ENCODE data around the gene THEM4. TPM values are rescaled to one million over a fixed set of nuclear protein-coding genes. Genes with fewer than 3 reads are reported as not detected.
"Not testable (repeated sequence)": the region's sequence is repeated elsewhere in the genome, so short reads cannot be mapped to it uniquely, and the experiment has no call there.

THEM4 gene
- total and polyA plus RNA-seq, 3 donors from 2014 or later = 33.5 to 42.0 (median 35.0) TPM

GRCh38 chr1:151883898-151884297 is 25.4 kb downstream of the THEM4 start:
- H3K36me3 ChIP-seq (ENCODE audit: low read depth, missing control alignments); H3K9me3 ChIP-seq; H3K27ac ChIP-seq; intact Hi-C loops (cut with DNase I; ENCODE audit: low total_unique reads); DNase-seq; H3K4me1 ChIP-seq; H3K4me3 ChIP-seq; H3K27me3 ChIP-seq: not testable (repeated sequence)
- WGBS, 2 donors = 90 to 96% methylated on average over 4 of the region's 4 CpGs

- intact Hi-C loops (cut with DNase I; ENCODE audit: low total_unique reads); H3K9me3 ChIP-seq: not testable (repeated sequence)
These were observed 26.4 kb downstream of the THEM4 start for GRCh38 chr1:151882918-151883317.

GRCh38 chr1:151882466-151882865 is 26.8 kb downstream of the THEM4 start:
- no peaks in the 10 kb centered on the region for H3K9me3 ChIP-seq
- intact Hi-C loops (cut with DNase I; ENCODE audit: low total_unique reads) = no loop called here
- no peak overlapping the region for H3K27ac ChIP-seq
- WGBS, 2 donors = 83 to 95% methylated on average over 2 of the region's 2 CpGs
- no peaks in the 10 kb centered on the region for H3K27me3 ChIP-seq
- no peaks in the 10 kb centered on the region for H3K36me3 ChIP-seq (ENCODE audit: low read depth, missing control alignments)
- no peak overlapping the region for H3K4me3 ChIP-seq
- no peak for DNase-seq
- H3K4me1 ChIP-seq = no peaks in the 10 kb centered on the region
- TF ChIP-seq CTCF (IDR thresholded peaks at IDR 0.05) (no peak), POLR2A (IDR thresholded peaks at IDR 0.05) (no peak)

More at GRCh38 chr1:151882918-151883317, 26.4 kb downstream of the THEM4 start:
- H3K4me1 ChIP-seq; H3K4me3 ChIP-seq; H3K27me3 ChIP-seq; H3K27ac ChIP-seq; DNase-seq; H3K36me3 ChIP-seq (ENCODE audit: low read depth, missing control alignments): not testable (repeated sequence)
- 85 to 91% methylated on average over 5 of the region's 5 CpGs for WGBS, 2 donors

- no peak for DNase-seq
- intact Hi-C loops (cut with DNase I; ENCODE audit: low total_unique reads) = no loop called here
- Histone ChIP-seq H3K9me3 (no peaks in the 10 kb centered on the region), H3K27me3 (no peaks in the 10 kb centered on the region), H3K36me3 (ENCODE audit: low read depth, missing control alignments) (no peaks in the 10 kb centered on the region), H3K4me3 (no peak overlapping the region), H3K4me1 (no peaks in the 10 kb centered on the region), H3K27ac (no peak overlapping the region)
- no peak for TF ChIP-seq CTCF (IDR thresholded peaks at IDR 0.05)
- TF ChIP-seq POLR2A (IDR thresholded peaks at IDR 0.05) = no peak
- WGBS, 2 donors = 44 to 47% methylated on average over 2 of the region's 2 CpGs
These were observed 27.8 kb downstream of the THEM4 start for GRCh38 chr1:151881479-151881878.

- intact Hi-C loops (cut with DNase I; ENCODE audit: low total_unique reads) = no loop called here
- no peaks in the 10 kb centered on the region for H3K36me3 ChIP-seq (ENCODE audit: low read depth, missing control alignments)
- TF ChIP-seq CTCF (IDR thresholded peaks at IDR 0.05) (no peak), POLR2A (IDR thresholded peaks at IDR 0.05) (no peak)
- no peaks in the 10 kb centered on the region for H3K4me1 ChIP-seq
- DNase-seq = no peak
- no peaks in the 10 kb centered on the region for H3K27me3 ChIP-seq
- WGBS, 2 donors = 91 to 100% methylated on average over 1 of the region's 1 CpG
- H3K9me3 ChIP-seq = no peaks in the 10 kb centered on the region
- no peak overlapping the region for H3K27ac ChIP-seq
- no peak overlapping the region for H3K4me3 ChIP-seq
These were observed 33.8 kb downstream of the THEM4 start for GRCh38 chr1:151875419-151876097.

- H3K27ac ChIP-seq; DNase-seq; H3K36me3 ChIP-seq (ENCODE audit: low read depth, missing control alignments); H3K27me3 ChIP-seq; intact Hi-C loops (cut with DNase I; ENCODE audit: low total_unique reads); H3K4me3 ChIP-seq; H3K9me3 ChIP-seq; H3K4me1 ChIP-seq: not testable (repeated sequence)
- 68 to 79% methylated on average over 8 to 9 of the region's 9 CpGs for WGBS, 2 donors
These were observed 36.5 kb downstream of the THEM4 start for GRCh38 chr1:151872776-151873175.

Measured in testis (tissue), 3 donors.